GM06990 (cell line): Measurements from ENCODE around the gene ZBTB45.

Experiments
- DNase-seq: peaks from one replicate; pipeline ENCODE4 v3.0.0-alpha.2; 2011; ENCODE audit not compliant: insufficient read length; ENCODE audit errors: extremely low read depth
- H3K27me3 ChIP-seq: replicated peaks from 2 replicates; pipeline ENCODE4 v1.6.0; 2011; ENCODE audit warnings: low read length; ENCODE audit not compliant: control insufficient read depth, insufficient read depth
- H3K36me3 ChIP-seq: 2 replicates; pipeline ENCODE4 v1.5.1; 2011; ENCODE audit warnings: low read length; ENCODE audit not compliant: control insufficient read depth, insufficient read depth
- H3K4me3 ChIP-seq: replicated peaks from 2 replicates; pipeline ENCODE4 v1.5.1; 2011; ENCODE audit warnings: low read depth, mild to moderate bottlenecking, control low read depth, low read length
- CTCF ChIP-seq: IDR thresholded peaks from 2 replicates; pipeline ENCODE4 v1.5.1; 2011; ENCODE audit warnings: low read length, control low read depth, mild to moderate bottlenecking, inconsistent platforms; ENCODE audit not compliant: insufficient read depth, poor library complexity, severe bottlenecking

ZBTB45 gene

GRCh38 chr19:58519355-58520256 is at the start of gene ZBTB45:
TSS of gene ZBTB45 (minus strand) at chr19:58519810. CDS start at chr19:58517673, 2,137 bp downstream.
- H3K27me3 ChIP-seq: no peaks in the 10 kb centered on the region
- peak within 1 kb of the TSS; percentile 84 for H3K4me3 ChIP-seq
- peaks cover 9% of the 10 kb centered on the region for H3K36me3 ChIP-seq
- peak; percentile 98 for DNase-seq
- peak; percentile 87 for TF ChIP-seq CTCF

GRCh38 chr19:58568453-58569130 is 49.0 kb upstream of the ZBTB45 start:
- Histone ChIP-seq H3K27me3 (no peaks in the 10 kb centered on the region), H3K36me3 (peaks cover 23% of the 10 kb centered on the region), H3K4me3 (no peak overlapping the region)
- DNase-seq: no peak
- no peak for TF ChIP-seq CTCF

- no peak for DNase-seq
- TF ChIP-seq CTCF: no peak
- Histone ChIP-seq H3K27me3 (no peaks in the 10 kb centered on the region), H3K4me3 (no peak overlapping the region), H3K36me3 (peaks cover 23% of the 10 kb centered on the region)
These were observed 47.4 kb upstream of the ZBTB45 start for GRCh38 chr19:58566989-58567388.

GRCh38 chr19:58563823-58564222 is 44.2 kb upstream of the ZBTB45 start:
- no peak for DNase-seq
- Histone ChIP-seq H3K27me3 (no peaks in the 10 kb centered on the region), H3K4me3 (no peak overlapping the region), H3K36me3 (peaks cover 4% of the 10 kb centered on the region)
- TF ChIP-seq CTCF: no peak

GRCh38 chr19:58563034-58563573 is 43.5 kb upstream of the ZBTB45 start:
- Histone ChIP-seq H3K4me3 (peak overlapping the region; percentile 43), H3K36me3 (peaks cover 4% of the 10 kb centered on the region), H3K27me3 (no peaks in the 10 kb centered on the region)
- DNase-seq: no peak
- TF ChIP-seq CTCF: no peak
